Stimulated activated naive CD4-positive, alpha-beta T cell treated with Interleukin-2 at 50 U/mL for 16 hours (primary cell): Measurements from ENCODE around the gene TOMM22.

Experiments used
- DNase-seq: peaks from one replicate; lab custom pipeline; 2025; lab: John Stamatoyannopoulos, UW

TOMM22 gene

GRCh38 chr22:38734421-38735100, 52.8 kb downstream of the TOMM22 start:
- no peak for DNase-seq
